Right hindlimb (tissue), 1 donor: ENCODE measurements around the gene RRP36.
A peak's percentile ranks its signal among the peaks of the same experiment; 100 is the strongest.

ENCODE experiments used
- DNase-seq: peaks from one replicate; pipeline ENCODE4 v3.0.0-alpha.2; 2018

The RRP36 gene

GRCh38 chr6:43074847-43075669 lies 53.6 kb downstream of the RRP36 start:
- peak; percentile 53 for DNase-seq

- DNase-seq: peak; percentile 93
Observed at GRCh38 chr6:43075670-43076463, 54.4 kb downstream of the RRP36 start, which contains the start of gene PTK7. Gene PTK7, plus strand, starts transcription at chr6:43076314. Its CDS starts 175 bp downstream, at chr6:43076489.

GRCh38 chr6:43076464-43077332 lies 55.3 kb downstream of the RRP36 start:
- peak; percentile 64 for DNase-seq

GRCh38 chr6:43077333-43077809 lies 55.9 kb downstream of the RRP36 start:
- DNase-seq: no peak

- no peak for DNase-seq
Observed at GRCh38 chr6:43077981-43078511, 56.6 kb downstream of the RRP36 start.

GRCh38 chr6:43078691-43079090 lies 57.3 kb downstream of the RRP36 start:
- no peak for DNase-seq
